HepG2 (cell line): ENCODE data around the gene KIF23. TPM values are rescaled to one million over a fixed set of nuclear protein-coding genes. Genes with fewer than 3 reads are reported as not detected.
A peak's percentile ranks its signal among the peaks of the same experiment; 100 is the strongest.

ENCODE experiments used
- ATF7 ChIP-seq, 2 experiments: fragments of 450-650 bp in 1 of 2; sonication (generic) in 1 of 2; formaldehyde crosslinking in 1 of 2; IDR thresholded peaks; 2 replicates each; pipeline versions ENCODE4 v1.4.0 to v1.6.1; 2016 to 2020; ENCODE audit warnings: antibody characterized with exemption in 1 of 2, mild to moderate bottlenecking in 1 of 2, missing genetic modification reagents in 1 of 2
- CHD2 ChIP-seq: IDR thresholded peaks from 2 replicates; pipeline ENCODE4 v1.6.1; 2011; ENCODE audit warnings: low read depth, low read length, improper control_type of control experiment
- DBP ChIP-seq: sonication (generic); formaldehyde crosslinking; IDR thresholded peaks from 2 replicates; pipeline ENCODE4 v1.4.0; 2020; ENCODE audit warnings: missing genetic modification reagents; ENCODE audit errors: not compliant biosample characterization
- KDM4B ChIP-seq: sonication (generic); formaldehyde crosslinking; IDR thresholded peaks from 2 replicates; pipeline ENCODE4 v1.4.0; 2020; ENCODE audit warnings: missing genetic modification reagents
- MXD4 ChIP-seq: IDR thresholded peaks from 2 replicates; pipeline ENCODE4 v1.6.1; 2016; ENCODE audit warnings: mild to moderate bottlenecking, missing biosample characterization, missing genetic modification reagents
- POGZ ChIP-seq: sonication (generic); formaldehyde crosslinking; IDR thresholded peaks from 2 replicates; pipeline ENCODE4 v1.4.0; 2020; ENCODE audit warnings: mild to moderate bottlenecking, missing genetic modification reagents
- RXRA ChIP-seq: sonication (generic); formaldehyde crosslinking; IDR thresholded peaks from 2 replicates; pipeline ENCODE4 v1.5.1; 2020; ENCODE audit warnings: missing genetic modification reagents
- SATB2 ChIP-seq: sonication (generic); formaldehyde crosslinking; IDR thresholded peaks from 2 replicates; pipeline ENCODE4 v1.5.0; 2020; ENCODE audit warnings: missing genetic modification reagents
- SIN3B ChIP-seq: fragments of 150-350 bp; IDR thresholded peaks from 2 replicates; pipeline ENCODE4 v1.6.1; 2014; ENCODE audit warnings: low read length
- TBL1XR1 ChIP-seq: fragments of 150-350 bp; IDR thresholded peaks from 2 replicates; pipeline ENCODE4 v1.6.1; 2014; ENCODE audit warnings: borderline replicate concordance, low read length; ENCODE audit not compliant: partially characterized antibody
- TRAFD1 ChIP-seq: sonication (generic); formaldehyde crosslinking; IDR thresholded peaks from 2 replicates; pipeline ENCODE4 v1.5.1; 2020; ENCODE audit warnings: missing genetic modification reagents, mild to moderate bottlenecking, borderline replicate concordance
- ZBTB4 ChIP-seq: sonication (generic); formaldehyde crosslinking; IDR thresholded peaks from 2 replicates; pipeline ENCODE4 v1.4.0; 2020; ENCODE audit warnings: missing genetic modification reagents, mild to moderate bottlenecking, borderline replicate concordance
- ZFAT ChIP-seq: sonication (generic); formaldehyde crosslinking; conservative IDR thresholded peaks from 2 replicates; pipeline ENCODE4 v1.8.1; 2023; ENCODE audit warnings: missing genetic modification reagents, inconsistent platforms
- ZNF235 ChIP-seq: sonication (generic); formaldehyde crosslinking; IDR thresholded peaks from 2 replicates; pipeline ENCODE4 v1.8.1; 2023; ENCODE audit warnings: mild to moderate bottlenecking, missing genetic modification reagents, borderline replicate concordance
- ZNF546 ChIP-seq: sonication (generic); formaldehyde crosslinking; conservative IDR thresholded peaks from 2 replicates; pipeline ENCODE4 v1.8.1; 2023; ENCODE audit warnings: mild to moderate bottlenecking, missing genetic modification reagents
- ZSCAN5A ChIP-seq: sonication (generic); formaldehyde crosslinking; IDR thresholded peaks from 2 replicates; pipeline ENCODE4 v1.8.0; 2022; ENCODE audit warnings: mild to moderate bottlenecking, missing genetic modification reagents, borderline replicate concordance
- polyA plus RNA-seq, 8 experiments: library from polyadenylated mRNA; depleted of rRNA in 3 of 8; stranded (reverse) in 7 of 8; unstranded in 1 of 8; fragments of >200 nt; fragmentation: Illumina TruSeq in 4 of 8; extraction: Trizol in 4 of 8; gene quantifications; 2 replicates each; pipeline versions ENCODE4 v1.2.1 to v1.2.3, GENCODE V29; 2011 to 2016; ENCODE audit warnings: low read depth in 4 of 8, missing spikeins in 1 of 8, mixed read lengths in 1 of 8; ENCODE audit not compliant: insufficient read depth in 1 of 8
- total RNA-seq, 5 experiments: library from RNA; depleted of rRNA; stranded (reverse); fragments of >200 nt; fragmentation: Illumina TruSeq; extraction: Trizol; gene quantifications; 2 replicates each; pipeline ENCODE4 v1.2.3, GENCODE V29; 2016; ENCODE audit warnings: low read depth in 1 of 5

KIF23 gene
- total and polyA plus RNA-seq, 2 of the 13 experiments (the other 11 are each of a cell fraction or from before 2014, with no cell fraction given) = 11.3 to 38.1 TPM

GRCh38 chr15:69413822-69414700, at the start of gene KIF23 (continued):
- TF ChIP-seq ZFAT (no peak), ZBTB4 (no peak), KDM4B (CRISPR knock-in tag) (no peak; the same call in 1 of the 2 replicates), ZNF546 (0 out of 2 replicates have a peak, but pooled peaks have one; percentile 54), ZSCAN5A (CRISPR knock-in tag) (0 out of 2 replicates have a peak, but pooled peaks have one; percentile 8), ZNF235 (CRISPR knock-in tag) (peak; percentile 96; the same call in 1 of the 2 replicates), SATB2 (0 out of 2 replicates have a peak, but pooled peaks have one; percentile 31), MXD4 (CRISPR knock-in tag) (peak; percentile 95), SIN3B (peak; percentile 80), TRAFD1 (no peak), POGZ (CRISPR knock-in tag) (peak; percentile 82), TBL1XR1 (no peak), CHD2 (0 out of 2 replicates have a peak, but pooled peaks have one; percentile 43), RXRA (CRISPR knock-in tag) (no peak; the same call in 1 of the 2 replicates), DBP (CRISPR knock-in tag) (no peak), ATF7 (IDR thresholded peaks at IDR 0.05) (no peak), ATF7 (CRISPR knock-in tag; IDR thresholded peaks at IDR 0.05) (no peak)
